ENCODE data around the gene AOPEP. TPM values are rescaled to one million over a fixed set of nuclear protein-coding genes. Genes with fewer than 3 reads are reported as not detected.

The AOPEP gene
- total and polyA plus RNA-seq, 2 donors (not counting 3 experiments of a cell fraction or from before 2014, with no cell fraction given): 20.2 to 41.6 TPM

DNA sequence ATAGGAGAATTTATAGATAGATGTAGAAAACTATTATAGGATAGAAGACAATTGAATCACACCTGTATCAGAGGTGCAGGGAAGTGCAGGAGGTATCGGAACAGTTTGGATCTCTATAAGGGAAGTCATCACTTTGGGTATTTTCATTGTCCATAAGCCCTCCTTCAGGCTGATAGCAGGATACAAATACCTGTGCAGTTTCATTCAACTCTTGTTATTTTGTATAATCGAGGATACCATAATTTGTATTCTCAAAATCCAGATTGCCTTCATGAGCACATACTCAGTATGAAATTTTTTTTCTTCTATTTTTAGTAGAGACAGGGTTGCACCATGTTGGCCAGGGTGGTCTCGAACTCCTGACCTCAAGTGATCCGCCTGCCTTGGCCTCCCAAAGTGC is 289.1 kb downstream of the AOPEP start:
- Histone ChIP-seq H3K36me3 (ENCODE audit: control insufficient read depth in 2 of 2, extremely low read depth in 1 of 2, insufficient read depth in 2 of 2, low read length in 2 of 2) (peaks cover 12 to 16% of the 10 kb centered on the region in 2 experiments), H2AFZ (ENCODE audit: low read depth, low read length) (no peak overlapping the region), H3K4me1 (ENCODE audit: control insufficient read depth, extremely low read depth, insufficient read depth, low read length) (peaks cover 8% of the 10 kb centered on the region), H3K27ac (ENCODE audit: insufficient read depth, low read depth, low read length) (no peak overlapping the region), H3K27me3 (ENCODE audit: control insufficient read depth in 2 of 2, insufficient read depth in 2 of 2, low read length in 2 of 2) (no peaks in the 10 kb centered on the region), H3K9me3 (replicated peaks; ENCODE audit: control insufficient read depth, insufficient read depth, low read length) (no peaks in the 10 kb centered on the region), H3K4me3 (replicated peaks in 1 of 3; ENCODE audit: insufficient read depth in 1 of 3, low read depth in 1 of 3, low read length in 3 of 3) (no peak overlapping the region), H3K4me2 (ENCODE audit: insufficient read depth, low read length) (no peak overlapping the region), H3K9me1 (replicated peaks; ENCODE audit: control insufficient read depth, extremely low read depth, insufficient read depth, low read length) (no peaks in the 10 kb centered on the region), H3K9ac (replicated peaks; ENCODE audit: extremely low read depth, insufficient read depth, low read length) (no peak overlapping the region), H3K79me2 (ENCODE audit: control insufficient read depth, insufficient read depth, low read length) (peaks cover 9% of the 10 kb centered on the region), H4K20me1 (replicated peaks; ENCODE audit: control insufficient read depth, extremely low read depth, insufficient read depth, low read length) (no peaks in the 10 kb centered on the region)
- DNase-seq (ENCODE audit: low read depth, low spot score) (no peak), FAIRE-seq (no peak)
- ChIA-PET CTCF (no interaction called here), POLR2A (no interaction called here)
- intact Hi-C loops (cut with micrococcal nuclease): no loop called here
- dilution Hi-C loops (cut with MboI; ENCODE audit: extremely low pct_ligation_motif_present, low sequenced_read_pairs): no loop called here
- no TSS peak for BruUV-seq (replicated peaks)
- TF ChIP-seq EZH2 (IDR thresholded peaks at IDR 0.05; ENCODE audit: borderline replicate concordance, low read depth, low read length, severe bottlenecking): no peak
- TF ChIP-seq, protein P1, sequence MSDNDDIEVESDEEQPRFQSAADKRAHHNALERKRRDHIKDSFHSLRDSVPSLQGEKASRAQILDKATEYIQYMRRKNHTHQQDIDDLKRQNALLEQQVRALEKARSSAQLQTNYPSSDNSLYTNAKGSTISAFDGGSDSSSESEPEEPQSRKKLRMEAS (IDR thresholded peaks at IDR 0.05; ENCODE audit: insufficient read depth, insufficient read length): no peak
- no peak for TF ChIP-seq POLR2AphosphoS5 (IDR thresholded peaks at IDR 0.05; ENCODE audit: insufficient read depth, low read depth, low read length)
- TF ChIP-seq, protein P2, sequence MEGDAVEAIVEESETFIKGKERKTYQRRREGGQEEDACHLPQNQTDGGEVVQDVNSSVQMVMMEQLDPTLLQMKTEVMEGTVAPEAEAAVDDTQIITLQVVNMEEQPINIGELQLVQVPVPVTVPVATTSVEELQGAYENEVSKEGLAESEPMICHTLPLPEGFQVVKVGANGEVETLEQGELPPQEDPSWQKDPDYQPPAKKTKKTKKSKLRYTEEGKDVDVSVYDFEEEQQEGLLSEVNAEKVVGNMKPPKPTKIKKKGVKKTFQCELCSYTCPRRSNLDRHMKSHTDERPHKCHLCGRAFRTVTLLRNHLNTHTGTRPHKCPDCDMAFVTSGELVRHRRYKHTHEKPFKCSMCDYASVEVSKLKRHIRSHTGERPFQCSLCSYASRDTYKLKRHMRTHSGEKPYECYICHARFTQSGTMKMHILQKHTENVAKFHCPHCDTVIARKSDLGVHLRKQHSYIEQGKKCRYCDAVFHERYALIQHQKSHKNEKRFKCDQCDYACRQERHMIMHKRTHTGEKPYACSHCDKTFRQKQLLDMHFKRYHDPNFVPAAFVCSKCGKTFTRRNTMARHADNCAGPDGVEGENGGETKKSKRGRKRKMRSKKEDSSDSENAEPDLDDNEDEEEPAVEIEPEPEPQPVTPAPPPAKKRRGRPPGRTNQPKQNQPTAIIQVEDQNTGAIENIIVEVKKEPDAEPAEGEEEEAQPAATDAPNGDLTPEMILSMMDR (IDR thresholded peaks at IDR 0.05; ENCODE audit: extremely low read depth in 1 of 2, insufficient read depth in 1 of 2, low read depth in 1 of 2, low read length in 2 of 2): no peak
- TF ChIP-seq GATA2 (IDR thresholded peaks at IDR 0.05; ENCODE audit: insufficient read depth, insufficient read length, low read depth, low read length): no peak

DNA sequence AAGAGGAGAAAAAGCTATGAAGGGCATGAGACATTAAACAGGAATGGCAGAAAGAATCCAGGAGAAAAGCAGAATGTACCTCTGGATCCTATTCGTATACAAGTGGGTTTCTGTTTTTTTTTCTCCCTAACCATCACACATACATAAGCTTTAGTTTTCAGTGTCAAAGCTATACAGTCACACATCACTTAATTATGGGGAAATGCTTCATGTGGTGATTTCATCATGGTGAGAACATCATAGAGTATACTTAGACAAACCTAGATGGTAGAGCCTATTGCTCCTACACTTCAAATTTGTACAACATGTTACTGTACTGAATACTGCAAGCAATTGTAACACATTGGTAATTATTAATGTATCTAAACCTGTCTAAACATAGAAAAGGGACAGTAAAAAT is 290.6 kb downstream of the AOPEP start:
- no peak for TF ChIP-seq FOS (IDR thresholded peaks at IDR 0.05; ENCODE audit: borderline replicate concordance, insufficient read depth, low read length)
- TF ChIP-seq, protein P2 (IDR thresholded peaks at IDR 0.05; ENCODE audit: extremely low read depth in 1 of 2, insufficient read depth in 1 of 2, low read depth in 1 of 2, low read length in 2 of 2): no peak
- no peak for TF ChIP-seq POLR2AphosphoS5 (IDR thresholded peaks at IDR 0.05; ENCODE audit: insufficient read depth, low read depth, low read length)
- TF ChIP-seq GATA2 (IDR thresholded peaks at IDR 0.05; ENCODE audit: insufficient read depth, insufficient read length, low read depth, low read length): no peak
- no peak for TF ChIP-seq JUN (IDR thresholded peaks at IDR 0.05; ENCODE audit: borderline replicate concordance, insufficient read depth, insufficient read length, low read depth)
- no peak for TF ChIP-seq MYC (IDR thresholded peaks at IDR 0.05; ENCODE audit: low read depth, low read length)
- TF ChIP-seq, protein P1 (IDR thresholded peaks at IDR 0.05; ENCODE audit: insufficient read depth, insufficient read length): no peak
- TF ChIP-seq POLR2A (IDR thresholded peaks at IDR 0.05; ENCODE audit: low read depth, low read length): no peak
- no peak for TF ChIP-seq EZH2 (IDR thresholded peaks at IDR 0.05; ENCODE audit: borderline replicate concordance, low read depth, low read length, severe bottlenecking)
- no peak for FAIRE-seq
- no peaks in the 10 kb centered on the region for H3K27me3 ChIP-seq (ENCODE audit: control insufficient read depth in 2 of 2, insufficient read depth in 2 of 2, low read length in 2 of 2)
- no peak overlapping the region for H3K9ac ChIP-seq (replicated peaks; ENCODE audit: extremely low read depth, insufficient read depth, low read length)
- intact Hi-C loops (cut with micrococcal nuclease): no loop called here
- ChIA-PET CTCF (interaction anchor here (0.9 to 2.6 kb wide), 4 partner anchors 9 to 111 kb away, joined by 3 to 8 read pairs (median 5); no protein-coding TSS in a partner anchor), POLR2A (no interaction called here)
- no peak overlapping the region for H3K4me3 ChIP-seq (replicated peaks in 1 of 3; ENCODE audit: insufficient read depth in 1 of 3, low read depth in 1 of 3, low read length in 3 of 3)
- H3K4me2 ChIP-seq (ENCODE audit: insufficient read depth, low read length): no peak overlapping the region
- H3K79me2 ChIP-seq (ENCODE audit: control insufficient read depth, insufficient read depth, low read length): peaks cover 11% of the 10 kb centered on the region
- no peak for DNase-seq (ENCODE audit: low read depth, low spot score)
- no peaks in the 10 kb centered on the region for H3K9me1 ChIP-seq (replicated peaks; ENCODE audit: control insufficient read depth, extremely low read depth, insufficient read depth, low read length)
- peaks cover 8% of the 10 kb centered on the region for H3K4me1 ChIP-seq (ENCODE audit: control insufficient read depth, extremely low read depth, insufficient read depth, low read length)
- no peaks in the 10 kb centered on the region for H3K9me3 ChIP-seq (replicated peaks; ENCODE audit: control insufficient read depth, insufficient read depth, low read length)
- dilution Hi-C loops (cut with MboI; ENCODE audit: extremely low pct_ligation_motif_present, low sequenced_read_pairs): no loop called here
- H2AFZ ChIP-seq (ENCODE audit: low read depth, low read length): no peak overlapping the region
- no peak overlapping the region for H3K27ac ChIP-seq (ENCODE audit: insufficient read depth, low read depth, low read length)
- no peaks in the 10 kb centered on the region for H4K20me1 ChIP-seq (replicated peaks; ENCODE audit: control insufficient read depth, extremely low read depth, insufficient read depth, low read length)
- no TSS peak for BruUV-seq (replicated peaks)
- peaks cover 15% of the 10 kb centered on the region in 2 experiments for H3K36me3 ChIP-seq (ENCODE audit: control insufficient read depth in 2 of 2, extremely low read depth in 1 of 2, insufficient read depth in 2 of 2, low read length in 2 of 2)

Data from endothelial cell of umbilical vein (primary cell).